GM10248 (cell line): ENCODE data around the gene KCNJ9.
"Not testable (repeated sequence)": the region's sequence is repeated elsewhere in the genome, so short reads cannot be mapped to it uniquely, and the experiment has no call there.

Experiments
- CTCF ChIA-PET: fragments of 300-600 bp; sonication (Branson Sonifier 250); formaldehyde crosslinking; extraction: SDS; loops from one replicate; lab custom pipeline; 2021; ENCODE audit warnings: antibody characterized with exemption; lab: Yijun Ruan, JAX
- POLR2A ChIA-PET: fragments of 350-650 bp; sonication (Branson Sonifier 250); formaldehyde crosslinking; extraction: SDS; loops from one replicate; lab custom pipeline; 2020; ENCODE audit warnings: antibody characterized with exemption; lab: Yijun Ruan, JAX
- DNase-seq: peaks from one replicate; pipeline ENCODE4 v3.0.0; 2012; ENCODE audit errors: extremely low spot score
- TF ChIP-seq, protein P1 (sequence below): IDR thresholded peaks from 2 replicates; pipeline ENCODE4 v1.5.1; 2012; ENCODE audit warnings: mild to moderate bottlenecking, low read depth; ENCODE audit errors: extremely low read depth, missing control alignments, control extremely low read depth

Gene KCNJ9

DNA sequence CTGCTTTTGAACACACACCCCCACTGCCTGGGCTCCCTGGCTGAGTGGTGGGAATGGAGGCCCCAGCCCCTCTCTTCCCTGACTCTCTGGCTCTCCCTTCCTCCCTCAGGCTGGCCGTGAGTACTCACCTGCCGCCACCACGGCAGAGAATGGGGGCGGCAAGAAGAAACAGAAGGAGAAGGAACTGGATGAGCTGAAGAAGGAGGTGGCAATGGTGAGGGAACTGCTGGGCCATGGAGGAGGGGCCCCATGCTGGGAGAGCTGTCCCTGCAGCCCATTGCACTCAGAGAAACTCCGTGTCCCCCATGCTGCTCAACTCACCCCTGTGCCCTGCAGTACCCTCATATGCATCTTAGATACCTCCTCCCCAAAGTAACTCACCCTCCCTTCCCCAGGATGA, 39.5 kb downstream of the KCNJ9 start:
- TF ChIP-seq, protein P1, sequence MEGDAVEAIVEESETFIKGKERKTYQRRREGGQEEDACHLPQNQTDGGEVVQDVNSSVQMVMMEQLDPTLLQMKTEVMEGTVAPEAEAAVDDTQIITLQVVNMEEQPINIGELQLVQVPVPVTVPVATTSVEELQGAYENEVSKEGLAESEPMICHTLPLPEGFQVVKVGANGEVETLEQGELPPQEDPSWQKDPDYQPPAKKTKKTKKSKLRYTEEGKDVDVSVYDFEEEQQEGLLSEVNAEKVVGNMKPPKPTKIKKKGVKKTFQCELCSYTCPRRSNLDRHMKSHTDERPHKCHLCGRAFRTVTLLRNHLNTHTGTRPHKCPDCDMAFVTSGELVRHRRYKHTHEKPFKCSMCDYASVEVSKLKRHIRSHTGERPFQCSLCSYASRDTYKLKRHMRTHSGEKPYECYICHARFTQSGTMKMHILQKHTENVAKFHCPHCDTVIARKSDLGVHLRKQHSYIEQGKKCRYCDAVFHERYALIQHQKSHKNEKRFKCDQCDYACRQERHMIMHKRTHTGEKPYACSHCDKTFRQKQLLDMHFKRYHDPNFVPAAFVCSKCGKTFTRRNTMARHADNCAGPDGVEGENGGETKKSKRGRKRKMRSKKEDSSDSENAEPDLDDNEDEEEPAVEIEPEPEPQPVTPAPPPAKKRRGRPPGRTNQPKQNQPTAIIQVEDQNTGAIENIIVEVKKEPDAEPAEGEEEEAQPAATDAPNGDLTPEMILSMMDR: no peak
- ChIA-PET POLR2A (no interaction called here), CTCF (interaction anchor here (1.5 kb wide), 1 partner anchor 131 kb away, joined by 4 read pairs; no protein-coding TSS in a partner anchor)
- no peak for DNase-seq

DNA sequence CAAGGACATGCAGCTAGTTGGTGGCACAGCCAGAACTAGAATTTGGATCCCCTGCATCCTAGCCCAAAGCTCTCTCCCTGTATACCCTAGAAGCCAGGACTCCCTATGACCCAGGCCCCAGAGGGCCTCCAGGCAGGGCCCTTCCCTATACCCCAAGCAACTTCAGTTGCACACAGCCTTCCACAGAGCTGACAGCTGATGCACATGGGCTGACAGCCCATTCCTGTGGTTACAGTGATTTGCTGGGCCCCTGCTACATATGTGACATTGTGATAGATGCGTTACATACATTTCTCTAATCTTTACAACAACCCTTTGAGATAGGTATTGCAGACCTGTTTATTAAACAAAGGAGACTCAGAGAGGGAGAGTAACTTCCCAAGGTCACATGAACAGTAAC, 40.0 kb downstream of the KCNJ9 start:
- no peak for DNase-seq
- POLR2A ChIA-PET: no interaction called here
- TF ChIP-seq, protein P1: no peak
- CTCF ChIA-PET: interaction anchor here (1.5 kb wide), 1 partner anchor 130 kb away, joined by 4 read pairs; no protein-coding TSS in a partner anchor

GRCh38 chr1:160122978-160123495, 41.7 kb downstream of the KCNJ9 start:
- no peak for DNase-seq
- ChIA-PET CTCF (interaction anchor here (0.9 to 1.8 kb wide), 5 partner anchors 15 to 169 kb away, joined by 3 to 5 read pairs (median 3); no protein-coding TSS in a partner anchor), POLR2A (no interaction called here)
- TF ChIP-seq, protein P1: no peak

- ChIA-PET POLR2A (no interaction called here), CTCF (interaction anchor here (1.0 to 1.3 kb wide), 3 partner anchors 29 to 167 kb away, joined by 3 to 4 read pairs (median 3); no protein-coding TSS in a partner anchor)
- TF ChIP-seq, protein P1: no peak
- DNase-seq: no peak
These were observed 42.4 kb downstream of the KCNJ9 start for GRCh38 chr1:160123726-160124125.

DNA sequence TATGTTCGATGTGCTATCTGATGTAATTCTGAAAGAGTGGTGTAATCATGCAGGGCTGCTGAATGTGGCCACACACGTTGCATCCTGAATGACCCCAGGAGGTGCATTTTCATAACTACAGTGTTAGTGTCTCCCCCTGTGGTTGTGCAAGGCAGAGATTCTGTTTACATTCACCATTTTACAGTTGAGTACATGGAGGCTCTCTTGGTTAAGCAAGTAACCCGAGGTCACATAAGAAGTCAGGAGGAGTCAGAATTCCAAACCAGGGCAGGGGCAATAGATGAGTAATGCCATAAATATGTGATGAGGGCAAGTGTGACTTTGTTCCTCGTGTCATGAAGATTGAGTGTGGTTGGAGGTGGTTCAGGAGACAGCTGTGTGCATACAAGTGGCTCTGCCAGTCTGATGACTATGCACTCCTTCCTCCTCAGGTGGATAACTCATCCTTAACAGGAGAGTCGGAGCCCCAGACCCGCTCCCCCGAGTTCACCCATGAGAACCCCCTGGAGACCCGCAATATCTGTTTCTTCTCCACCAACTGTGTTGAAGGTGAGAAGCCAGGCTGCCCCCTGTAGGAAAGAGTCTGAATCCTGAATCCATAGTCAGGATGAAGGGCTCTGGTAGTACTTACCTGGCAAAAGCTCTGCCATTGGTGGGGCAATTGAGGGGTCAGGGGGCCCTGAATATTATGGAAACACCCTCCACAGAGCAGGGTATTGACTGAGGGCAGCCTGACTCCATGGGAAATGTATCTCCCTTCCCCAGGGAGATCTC, 43.6 kb downstream of the KCNJ9 start:
- TF ChIP-seq, protein P1: no peak
- ChIA-PET CTCF (interaction anchor here (1.0 to 1.3 kb wide), 4 partner anchors 16 to 251 kb away, joined by 3 to 4 read pairs (median 3); no protein-coding TSS in a partner anchor), POLR2A (no interaction called here)
- DNase-seq: no peak

- TF ChIP-seq, protein P1: no peak
- ChIA-PET POLR2A (no interaction called here), CTCF (interaction anchor here (1.0 to 1.2 kb wide), 3 partner anchors 17 to 250 kb away, joined by 3 read pairs; no protein-coding TSS in a partner anchor)
- DNase-seq: no peak
These were observed 44.4 kb downstream of the KCNJ9 start for GRCh38 chr1:160125746-160126145.

DNA sequence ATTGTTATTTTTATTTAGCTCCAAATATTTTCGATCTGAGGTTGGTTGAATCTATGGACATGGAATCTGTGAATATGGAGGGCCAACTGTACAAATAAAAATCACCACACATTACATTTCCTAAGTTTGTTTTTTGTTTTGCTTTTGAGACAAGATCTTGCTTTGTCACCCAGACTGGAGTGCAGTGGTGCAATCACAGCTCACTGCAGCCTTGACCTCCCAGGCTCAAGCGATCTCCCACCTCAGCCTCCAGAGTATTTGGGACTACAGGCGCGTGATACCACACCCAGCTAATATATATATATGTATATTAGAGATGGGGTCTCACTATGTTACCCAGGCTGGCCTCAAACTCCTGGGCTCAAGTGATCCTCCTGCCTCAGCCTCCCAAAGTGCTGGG, 45.0 kb downstream of the KCNJ9 start:
- DNase-seq, POLR2A ChIA-PET: not testable (repeated sequence)
- CTCF ChIA-PET: interaction anchor here (1.0 to 2.0 kb wide), 3 partner anchors 25 to 250 kb away, joined by 3 to 5 read pairs (median 3); no protein-coding TSS in a partner anchor
